ENCODE results near the gene ATP2B3.

The ATP2B3 gene

DNA sequence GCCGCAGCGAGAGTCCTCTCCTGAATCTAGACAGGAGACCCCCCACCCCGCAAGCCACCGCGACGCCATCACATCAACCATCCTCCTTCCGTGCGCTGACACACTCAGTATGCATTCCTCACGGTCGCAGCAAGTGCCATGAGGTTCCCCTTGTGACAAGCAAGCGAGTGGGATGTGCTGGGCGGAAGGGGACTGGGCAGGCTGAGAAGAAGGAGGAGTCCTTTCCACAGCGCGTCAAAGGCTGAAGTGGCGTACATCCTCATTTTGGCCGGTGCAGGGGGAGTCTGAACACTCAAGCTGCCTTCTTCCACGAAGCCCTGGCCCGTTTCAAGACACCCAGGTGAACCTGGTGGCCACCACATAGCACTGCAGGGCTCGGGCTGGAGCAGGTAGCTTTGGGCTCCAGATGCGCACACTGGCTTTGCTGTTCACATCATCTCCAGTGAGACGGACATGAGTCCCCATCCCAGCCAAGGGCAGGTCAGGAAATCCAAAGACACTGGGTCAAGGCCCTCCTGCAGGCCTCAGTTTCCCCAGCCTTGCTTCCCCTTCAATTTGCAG is 51.1 kb downstream of the ATP2B3 start:
- DNase-seq (ENCODE audit: low read depth in 2 of 2): no peak

DNA sequence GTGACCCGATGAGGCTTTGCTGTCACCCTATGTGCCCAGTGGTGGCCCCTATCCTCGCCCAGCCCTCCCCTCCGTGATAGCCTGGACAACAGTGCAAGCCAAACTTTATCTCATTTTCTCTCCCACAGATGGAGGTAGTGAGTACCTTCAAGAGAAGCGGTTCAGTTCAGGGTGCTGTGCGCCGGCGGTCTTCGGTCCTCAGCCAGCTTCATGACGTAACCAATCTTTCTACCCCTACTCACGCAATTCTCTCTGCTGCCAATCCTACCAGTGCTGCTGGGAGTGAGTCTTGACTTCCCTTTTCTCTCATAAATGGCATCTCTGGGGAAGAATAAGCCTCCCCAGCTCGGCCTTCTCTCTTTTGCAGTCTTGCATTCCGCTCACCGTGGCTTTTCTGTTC is 52.0 kb downstream of the ATP2B3 start:
- no peak for DNase-seq (ENCODE audit: low read depth in 2 of 2)

DNA sequence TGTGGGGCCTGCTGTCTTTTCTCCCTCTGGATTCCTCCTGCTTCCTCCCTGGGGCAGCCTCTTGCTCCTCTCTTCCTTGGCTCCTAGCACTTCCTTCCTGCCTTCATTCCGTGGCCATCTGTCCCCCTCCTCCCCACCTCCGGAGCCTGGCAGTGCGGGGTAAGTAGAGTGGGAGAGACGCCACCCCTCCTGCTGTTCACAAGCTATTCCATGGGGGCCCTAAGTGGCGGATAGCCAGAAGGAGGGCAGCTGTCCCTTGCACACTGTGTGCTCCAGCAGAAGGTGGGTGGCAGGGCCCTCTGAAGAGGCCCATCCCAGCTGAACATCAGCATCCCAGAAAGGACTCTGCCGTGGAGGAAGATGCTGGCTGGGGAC is 54.1 kb downstream of the ATP2B3 start:
- DNase-seq (ENCODE audit: low read depth in 2 of 2): no peak

DNA sequence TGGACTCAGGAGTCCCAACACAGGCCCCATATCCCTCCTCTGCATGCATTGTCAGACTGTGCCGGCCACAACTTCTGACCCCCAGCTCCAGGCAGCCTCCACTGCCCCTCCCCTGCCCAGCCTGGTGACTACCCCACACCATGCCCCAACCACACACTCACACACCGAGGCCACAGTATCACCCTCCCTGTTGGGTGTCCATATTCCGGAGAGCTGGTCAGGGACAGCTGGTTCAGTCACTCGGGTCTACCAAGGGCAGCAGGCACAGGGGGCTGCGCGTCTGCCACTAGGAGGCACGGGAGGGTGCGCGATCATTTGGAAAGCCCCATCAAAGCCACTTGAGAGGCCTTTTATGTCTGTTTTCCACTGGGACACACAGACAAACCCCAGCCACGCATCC is 55.2 kb downstream of the ATP2B3 start:
- DNase-seq (ENCODE audit: low read depth in 2 of 2): no peak

DNA sequence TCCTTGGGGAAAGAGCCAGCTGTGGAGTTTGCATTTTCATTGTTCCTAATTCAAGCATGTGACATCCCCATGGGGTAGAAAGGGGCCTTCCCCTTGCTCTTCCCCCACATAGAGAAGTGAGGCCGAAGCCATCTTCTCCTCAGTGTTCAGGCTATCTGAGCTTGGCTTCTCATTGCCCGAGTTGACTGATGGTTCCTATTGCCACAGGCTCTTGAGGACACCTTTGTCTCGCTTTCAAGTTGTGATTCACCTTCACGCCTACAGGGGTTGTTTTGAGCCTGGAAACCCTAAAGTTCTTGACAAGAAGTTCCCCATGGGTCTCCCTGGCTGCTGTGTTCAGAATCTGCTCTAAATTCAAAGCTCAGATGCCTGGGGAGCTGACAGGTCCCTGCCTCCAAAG is 56.5 kb downstream of the ATP2B3 start:
- no peak for DNase-seq (ENCODE audit: low read depth in 2 of 2)

DNA sequence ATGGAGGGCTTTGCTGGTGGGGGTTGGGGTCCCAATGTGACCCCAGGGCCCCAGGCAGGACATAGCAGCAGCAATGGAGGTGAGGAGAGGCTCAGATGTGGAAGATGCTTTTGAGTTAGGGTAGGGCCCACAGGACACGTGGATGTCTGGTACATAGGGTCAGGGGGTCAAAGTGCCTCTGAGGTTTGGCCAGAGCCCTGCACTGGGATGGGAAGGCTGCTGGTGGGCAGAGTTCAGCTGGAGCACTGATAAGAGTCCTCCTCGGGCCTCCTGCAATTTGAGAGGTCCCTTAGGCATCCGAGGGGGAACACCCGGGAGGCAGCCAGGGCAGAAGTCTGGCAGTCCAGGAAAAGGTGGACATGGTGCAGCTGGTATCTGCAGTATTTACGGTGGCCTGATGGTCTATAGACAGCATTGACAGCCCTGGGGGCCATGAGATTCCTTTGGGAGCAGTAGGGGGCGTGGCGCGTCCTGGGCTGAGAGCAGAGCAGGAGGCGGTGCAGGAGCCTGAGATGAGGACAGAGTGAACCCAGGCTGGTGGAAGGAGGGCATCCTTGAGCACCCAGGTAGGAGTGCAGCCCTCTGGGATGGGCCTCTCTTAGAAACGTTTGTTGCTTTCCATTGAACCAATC is 58.9 kb downstream of the ATP2B3 start:
- no peak for DNase-seq (ENCODE audit: low read depth in 2 of 2)

DNA sequence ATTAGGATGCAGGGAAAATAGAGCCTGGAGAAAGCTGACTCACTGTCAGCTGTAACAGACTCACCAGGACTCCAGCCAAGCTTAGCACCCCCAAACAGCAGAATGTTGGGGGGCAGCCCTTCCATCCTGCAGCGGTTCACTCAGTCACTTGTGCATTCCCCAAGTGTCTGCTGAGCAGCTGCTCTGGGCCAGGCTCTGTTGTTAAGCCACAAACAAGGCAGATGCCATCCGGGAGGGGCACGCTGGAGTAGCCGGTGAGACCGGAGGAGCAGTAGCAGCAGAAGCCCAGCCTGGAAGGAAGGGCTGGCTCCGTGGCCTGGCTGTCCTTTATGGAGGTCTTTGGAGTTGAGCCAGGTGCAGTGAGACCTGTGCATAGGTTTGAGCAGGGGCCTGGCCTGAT is 59.5 kb downstream of the ATP2B3 start:
- no peak for DNase-seq (ENCODE audit: low read depth in 2 of 2)

DNA sequence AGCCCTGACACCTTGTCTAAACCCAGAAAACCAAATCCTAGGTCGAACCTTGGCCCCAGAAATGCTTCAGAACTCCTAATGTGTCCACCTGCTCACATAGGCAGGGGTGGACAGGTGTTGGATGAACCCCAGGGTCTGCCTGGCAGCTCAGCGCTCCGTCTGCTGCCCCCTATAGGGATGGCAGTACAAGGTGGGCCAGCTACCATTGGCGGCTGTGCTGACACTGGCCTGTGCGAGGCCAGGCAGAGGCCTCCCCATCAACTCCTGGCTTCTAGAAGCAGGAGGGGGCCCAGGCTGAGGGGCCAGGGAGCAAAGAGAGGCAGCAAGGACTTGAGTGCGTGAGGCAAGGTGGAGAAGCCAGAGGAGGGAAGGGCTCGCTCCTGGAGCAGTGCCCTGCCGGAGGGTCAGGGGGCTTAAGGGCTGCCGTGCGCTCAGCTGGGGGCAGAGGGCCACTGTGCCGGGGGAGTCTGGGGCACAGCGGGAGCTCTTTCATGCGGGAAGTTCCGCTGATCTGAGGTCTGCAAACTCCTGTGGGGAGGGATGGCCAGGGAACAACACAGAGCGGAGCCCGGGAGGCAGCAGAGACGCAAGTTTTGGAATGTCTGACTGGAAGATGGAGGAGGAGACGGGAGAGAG is 60.9 kb downstream of the ATP2B3 start:
- DNase-seq (ENCODE audit: low read depth in 2 of 2): no peak

DNA sequence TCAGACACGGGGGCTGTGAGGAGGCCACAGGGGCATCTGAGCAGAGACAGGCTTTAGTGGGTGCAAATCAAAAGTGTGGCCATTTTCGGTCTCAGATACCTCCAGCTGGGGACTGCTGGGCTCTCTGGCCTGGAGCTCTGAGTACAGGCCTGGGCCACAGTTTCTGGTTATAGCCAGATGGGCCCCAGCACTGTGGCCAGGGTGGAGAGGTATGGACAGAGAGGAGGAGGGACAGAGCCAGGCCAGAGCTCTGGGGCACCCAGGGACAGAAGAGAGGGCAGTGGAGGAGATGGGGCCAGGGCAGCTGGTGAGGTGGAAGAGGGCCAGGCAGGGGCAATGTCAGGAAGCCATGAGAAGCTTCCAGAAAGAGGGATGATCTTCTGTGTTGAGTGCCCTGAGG is 61.4 kb downstream of the ATP2B3 start:
- no peak for DNase-seq (ENCODE audit: low read depth in 2 of 2)

DNA sequence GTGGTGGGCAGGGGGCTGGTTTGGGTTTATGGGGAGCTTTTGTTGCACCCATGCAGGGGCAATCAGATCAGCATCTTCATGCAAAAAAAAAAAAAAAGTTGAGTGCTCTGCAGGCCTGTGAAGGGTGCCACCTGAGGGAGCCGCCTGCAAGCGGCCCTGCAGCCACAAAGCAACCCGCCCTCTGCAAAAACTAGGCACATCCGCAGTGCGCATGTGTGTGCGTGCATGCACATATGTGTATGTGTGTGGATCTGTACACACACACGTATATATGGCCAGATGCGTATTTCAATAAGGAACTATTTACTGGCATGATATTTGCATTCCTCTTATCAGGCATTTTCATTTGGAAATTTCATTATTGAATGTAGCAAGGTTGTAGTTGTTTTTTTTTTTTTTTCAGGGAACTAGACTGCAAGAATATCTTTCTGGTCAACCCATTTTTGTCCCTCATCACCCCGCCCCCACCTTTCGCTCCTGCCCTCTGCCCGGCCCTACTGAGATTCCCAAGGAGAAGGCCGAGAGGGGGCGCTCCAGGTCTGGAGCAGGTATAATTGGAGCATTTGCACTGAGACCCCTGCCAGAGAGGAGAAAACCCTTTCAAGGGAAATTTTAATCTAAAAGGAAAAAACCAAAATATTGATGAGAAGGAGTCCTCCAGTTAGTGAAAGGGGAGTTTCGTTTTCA is 63.4 kb downstream of the ATP2B3 start:
- DNase-seq (ENCODE audit: low read depth in 2 of 2): no peak

DNA sequence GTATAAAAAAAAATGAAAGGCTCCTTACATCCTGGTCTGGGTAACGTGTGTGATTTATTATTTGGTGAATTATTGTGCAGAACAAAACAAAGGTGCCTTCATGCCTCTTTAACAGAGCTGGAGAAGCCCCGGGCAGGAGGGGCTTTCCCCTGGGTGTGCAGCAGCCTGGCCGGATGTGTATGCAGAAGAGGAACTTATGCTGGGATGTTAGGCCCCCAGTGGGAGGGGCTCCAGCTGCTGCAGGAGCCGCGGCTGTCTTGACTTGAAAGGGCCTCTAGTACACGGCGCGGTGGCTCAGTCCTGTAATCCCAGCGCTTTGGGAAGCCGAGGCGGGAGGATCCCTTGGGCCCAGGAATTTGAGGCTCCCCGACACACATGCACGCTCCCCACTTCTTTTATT is 65.5 kb downstream of the ATP2B3 start:
- DNase-seq (ENCODE audit: low read depth in 2 of 2): no peak

DNA sequence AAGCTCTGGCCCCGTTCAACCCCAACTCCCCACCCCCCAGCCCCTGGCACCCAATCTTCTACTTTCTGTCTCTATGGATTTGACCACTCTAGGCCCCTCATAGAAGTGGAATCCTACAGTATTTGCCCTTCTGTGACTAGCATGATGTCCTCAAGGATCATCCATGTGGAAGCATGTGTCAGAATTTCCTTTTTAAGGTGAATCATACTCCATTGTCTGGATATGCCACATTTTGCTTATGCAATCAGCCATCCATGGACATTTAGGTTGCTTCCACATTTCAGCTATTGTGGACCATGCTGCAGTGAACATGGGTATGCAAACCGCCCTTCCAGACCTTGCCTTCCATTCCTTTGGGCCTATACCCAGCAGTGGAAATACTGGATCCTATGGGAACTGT is 66.0 kb downstream of the ATP2B3 start:
- no peak for DNase-seq (ENCODE audit: low read depth in 2 of 2)

DNA sequence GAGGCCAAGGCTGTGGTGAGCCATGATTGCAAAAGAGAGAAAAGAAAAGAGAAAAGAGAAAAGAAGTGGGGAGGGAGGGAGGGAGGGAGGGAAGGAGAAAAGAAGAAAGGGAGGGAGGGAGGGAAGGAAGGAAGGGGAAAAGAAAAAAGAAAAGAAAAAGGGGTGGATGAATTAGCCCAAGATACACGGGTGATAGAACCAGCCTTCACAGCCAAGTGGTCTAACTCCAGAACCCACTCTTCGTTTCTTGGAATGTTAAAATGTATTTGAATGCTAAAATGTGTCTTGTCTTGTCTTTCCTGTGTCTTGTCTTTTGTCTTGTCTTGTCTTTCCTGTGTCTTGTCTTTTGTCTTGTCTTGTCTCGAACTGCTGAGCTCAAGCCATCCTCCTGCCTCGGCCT is 68.4 kb downstream of the ATP2B3 start:
- no peak for DNase-seq (ENCODE audit: low read depth in 2 of 2)

DNA sequence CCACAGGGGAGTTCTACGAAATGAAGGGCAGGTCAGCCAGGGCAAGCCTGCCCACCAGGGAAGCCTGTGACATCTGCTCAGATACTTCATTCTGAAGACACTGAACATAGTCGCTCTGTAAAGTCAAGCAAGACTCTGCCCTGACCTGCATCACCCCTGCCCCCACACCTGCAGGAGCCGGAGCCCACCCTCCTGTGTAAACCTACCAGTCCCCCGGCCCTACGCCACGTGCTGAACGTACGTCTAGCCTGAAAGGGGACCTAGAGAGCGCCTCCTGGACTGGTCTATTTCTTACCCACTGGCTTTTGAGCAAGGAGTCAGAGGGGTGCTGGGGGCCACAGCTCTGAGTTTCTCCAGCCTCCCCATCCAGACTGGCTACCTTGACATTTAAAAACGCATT is 69.9 kb downstream of the ATP2B3 start:
- DNase-seq (ENCODE audit: low read depth in 2 of 2): no peak

DNA sequence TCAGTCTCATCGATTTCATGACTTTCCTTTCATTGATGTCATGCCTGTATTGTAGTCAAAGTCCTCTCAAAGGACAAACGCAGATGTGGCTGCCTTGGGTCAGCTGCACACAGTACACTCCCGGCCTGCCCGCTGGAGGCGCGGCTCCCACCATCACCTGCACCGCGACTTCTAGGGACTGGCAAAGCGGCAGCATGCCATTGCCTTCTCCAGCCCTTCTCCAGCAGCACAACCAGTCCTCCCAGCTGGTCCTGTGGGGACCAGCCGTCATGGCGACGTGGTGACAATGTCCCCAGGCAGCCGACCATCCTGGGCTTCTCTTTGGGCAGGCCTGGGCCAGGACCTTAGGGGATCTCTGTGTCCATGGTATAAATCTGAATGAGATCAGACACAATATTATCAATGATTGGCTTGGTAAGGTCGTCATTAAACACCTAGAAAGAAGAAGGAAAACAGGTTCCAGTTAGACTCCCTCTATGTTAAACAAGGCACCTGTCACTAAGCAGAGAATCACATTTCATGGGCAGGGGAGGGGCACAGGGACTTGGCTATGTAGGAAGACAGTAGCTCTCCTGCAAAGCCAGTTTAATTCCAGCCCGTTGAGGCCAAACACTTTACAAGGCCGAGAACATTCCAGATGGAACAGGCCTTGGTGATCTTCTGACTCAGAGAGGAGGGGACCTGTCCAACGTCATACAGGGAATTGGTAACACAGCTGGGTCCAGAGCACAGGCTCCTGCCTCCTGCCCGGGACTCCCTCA is 70.8 kb downstream of the ATP2B3 start:
- no peak for DNase-seq (ENCODE audit: low read depth in 2 of 2)

DNA sequence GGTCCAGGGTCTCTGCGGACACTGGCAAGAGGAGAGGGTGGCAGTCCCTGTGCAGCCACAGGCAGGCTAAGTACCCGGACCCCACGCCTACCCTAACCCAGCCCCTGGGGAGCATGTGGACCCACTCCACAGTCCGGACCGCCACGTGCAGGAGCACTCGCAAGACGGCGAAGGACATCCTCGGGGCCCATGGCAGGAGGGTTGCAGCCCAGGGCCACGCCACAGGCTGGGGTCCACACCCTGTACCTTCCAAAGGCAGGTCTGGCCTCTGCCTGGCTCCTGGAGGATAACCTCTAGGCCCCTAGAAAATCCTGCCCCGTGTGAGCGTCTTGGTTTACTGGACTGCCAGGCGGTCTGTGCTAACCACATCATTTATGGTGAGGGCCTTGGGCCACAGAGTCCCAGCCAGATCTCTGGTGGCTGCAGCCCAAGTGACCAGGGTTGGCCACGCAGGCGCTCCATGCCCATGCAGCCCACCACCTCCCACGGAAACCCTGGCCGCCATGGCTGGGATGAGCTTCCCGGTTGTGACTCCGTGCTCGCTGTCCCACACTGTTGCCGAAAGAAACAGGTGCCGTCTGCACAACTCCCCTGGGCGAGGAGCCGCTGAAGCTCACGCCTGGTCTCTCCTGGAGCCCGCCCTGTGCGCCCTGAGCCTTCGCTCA is 71.5 kb downstream of the ATP2B3 start:
- DNase-seq (ENCODE audit: low read depth in 2 of 2): no peak

DNA sequence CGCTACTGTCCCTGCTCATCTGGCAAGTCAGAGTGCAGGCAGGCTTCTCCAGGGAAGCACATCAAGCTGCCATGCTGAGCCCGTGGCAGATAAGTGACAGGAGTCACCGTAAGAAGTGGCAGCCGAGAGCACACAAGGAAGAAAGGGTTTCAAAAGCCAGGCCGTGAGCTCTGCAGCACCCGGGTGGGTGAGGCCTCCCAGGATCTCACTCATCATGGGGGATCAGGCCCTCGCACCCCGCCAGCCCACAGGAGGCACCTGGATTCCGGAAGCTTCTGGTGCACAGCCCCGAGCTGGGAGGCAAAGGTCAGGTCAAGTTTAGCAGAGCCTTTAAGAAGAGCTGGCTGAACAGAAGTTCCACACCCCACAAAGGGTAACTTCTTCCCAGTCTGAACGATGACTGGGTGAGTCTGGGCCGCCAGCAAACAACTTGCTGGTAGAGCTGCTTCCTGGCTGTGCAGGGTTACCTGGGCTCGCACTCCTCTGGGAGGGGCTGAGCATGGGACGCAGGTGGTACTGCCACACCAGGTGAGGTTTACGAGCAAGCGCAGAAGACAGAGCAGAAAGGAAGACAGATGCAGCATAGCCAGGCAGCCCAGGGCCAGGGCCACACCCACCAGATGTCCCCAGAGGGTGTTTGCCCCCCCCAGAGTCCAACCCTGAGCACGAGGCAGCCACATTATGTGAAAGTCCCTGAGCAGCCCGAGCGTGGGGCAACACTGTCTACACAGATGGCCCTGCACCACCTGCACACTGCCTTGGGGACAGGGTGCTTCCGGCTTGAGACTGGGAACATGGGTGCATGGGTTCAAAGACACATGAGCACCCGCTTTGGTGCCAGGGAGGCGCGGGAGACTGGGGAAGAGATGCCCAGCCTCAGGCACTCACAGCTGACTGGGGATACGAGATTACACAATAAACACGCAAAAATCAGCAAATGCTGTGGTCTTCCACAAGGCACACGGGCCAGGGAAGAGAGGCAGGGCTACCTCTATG is 73.8 kb downstream of the ATP2B3 start:
- DNase-seq (ENCODE audit: low read depth in 2 of 2): no peak

DNA sequence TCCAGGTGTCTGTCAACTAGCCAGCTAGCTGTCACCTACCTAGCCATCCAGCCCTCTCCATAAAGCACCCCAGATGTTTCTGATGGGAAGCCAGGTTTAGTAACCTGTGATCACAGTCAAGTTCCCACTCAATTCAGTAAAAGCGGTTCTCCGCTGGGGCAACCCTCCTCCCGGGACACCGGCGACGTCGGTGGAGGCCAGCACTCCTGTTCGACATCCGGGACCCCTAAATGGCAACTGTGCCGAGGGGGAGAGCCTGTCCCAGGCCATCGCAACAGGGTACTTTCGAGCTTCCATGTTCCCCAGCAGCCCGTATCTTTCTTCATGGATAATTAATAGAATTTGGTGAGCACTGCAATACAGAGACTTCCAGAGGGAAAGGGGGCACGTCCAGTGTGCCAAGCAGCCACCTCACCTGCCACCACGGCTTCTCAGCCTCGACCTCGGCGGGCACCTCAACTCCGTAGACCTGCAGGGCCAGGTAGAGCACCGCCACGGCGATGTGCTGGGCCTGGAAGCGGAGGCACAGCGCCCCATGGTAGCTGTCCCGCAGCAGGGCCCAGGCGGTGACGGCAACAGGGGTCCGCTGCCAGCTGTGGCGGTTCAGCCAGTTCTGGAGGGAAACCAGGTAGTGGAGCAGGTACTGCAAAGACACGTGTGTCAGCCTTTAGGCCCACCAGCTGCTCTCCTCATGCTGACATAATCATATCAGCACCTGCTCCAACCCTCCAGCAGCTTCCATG is 74.8 kb downstream of the ATP2B3 start:
- no peak for DNase-seq (ENCODE audit: low read depth in 2 of 2)

DNA sequence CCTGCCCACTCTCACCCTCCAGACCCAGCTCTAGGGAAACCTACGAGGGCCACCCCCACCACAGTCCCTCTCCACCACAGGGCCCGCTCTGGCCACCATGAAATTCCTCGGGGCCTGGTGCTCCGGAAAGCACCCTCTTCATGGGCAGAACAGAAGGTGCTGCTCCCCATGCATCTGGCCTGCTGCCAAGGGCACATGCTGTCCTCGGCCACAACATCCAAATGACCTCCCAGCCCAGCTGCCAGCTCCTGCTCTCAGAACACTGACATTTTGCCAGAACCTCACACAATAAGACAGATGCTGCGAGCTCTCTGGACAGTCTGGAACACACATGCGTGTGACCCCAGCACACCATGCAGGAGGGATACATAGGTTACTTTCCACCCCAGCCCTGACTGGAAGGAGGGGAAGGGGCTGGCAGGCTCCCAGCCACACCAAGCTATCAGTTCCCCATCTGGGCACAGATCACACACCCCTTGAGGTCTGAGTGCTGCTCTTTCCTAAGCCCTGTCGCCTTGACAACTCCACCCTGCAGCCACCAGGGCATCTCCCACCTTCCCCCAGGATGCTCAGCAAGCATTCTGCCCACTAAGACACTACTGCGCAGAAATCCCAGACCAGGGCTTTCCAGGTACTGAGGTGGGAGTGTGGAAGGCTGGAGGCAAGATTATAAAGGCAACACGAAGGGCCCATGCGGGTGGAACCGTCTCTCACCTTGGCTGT is 75.7 kb downstream of the ATP2B3 start:
- DNase-seq (ENCODE audit: low read depth in 2 of 2): no peak

All from fibroblast of skin of left quadriceps (primary cell).